CD4-positive, alpha-beta memory T cell (primary cell): ENCODE measurements around the gene POU2AF1. TPM values are rescaled to one million over a fixed set of nuclear protein-coding genes. Genes with fewer than 3 reads are reported as not detected.
A peak's percentile ranks its signal among the peaks of the same experiment; 100 is the strongest.

Experiments
- CTCF ChIA-PET: fragments of 350-600 bp; sonication (Branson Sonifier 250); formaldehyde crosslinking; loops from one replicate; lab custom pipeline; 2021; ENCODE audit warnings: inconsistent platforms; ENCODE audit not compliant: partially characterized antibody; lab: Charles Lee
- POLR2A ChIA-PET: fragments of 350-600 bp; sonication (Branson Sonifier 250); formaldehyde crosslinking; loops from one replicate; lab custom pipeline; 2021; ENCODE audit not compliant: partially characterized antibody; lab: Charles Lee
- DNase-seq, 5 donors: peaks; one replicate each; pipeline versions ENCODE4 v3.0.0 to v3.0.0-alpha.2; 2020 to 2022; ENCODE audit warnings: mixed read lengths in 1 of 5
- H3K27ac ChIP-seq: one replicate; pipeline ENCODE4 v1.7.0; 2013; ENCODE audit warnings: low read depth, low read length
- H3K27me3 ChIP-seq: 2 replicates; pipeline ENCODE4 v1.7.0; 2013; ENCODE audit warnings: mild to moderate bottlenecking, low read length, moderate library complexity; ENCODE audit not compliant: insufficient read depth
- H3K36me3 ChIP-seq: 2 replicates; pipeline ENCODE4 v1.7.0; 2013; ENCODE audit warnings: mild to moderate bottlenecking, low read length, moderate library complexity; ENCODE audit not compliant: insufficient read depth
- H3K4me1 ChIP-seq: 2 replicates; pipeline ENCODE4 v1.7.0; 2013; ENCODE audit warnings: mild to moderate bottlenecking, low read length, moderate library complexity; ENCODE audit not compliant: insufficient read depth
- H3K4me3 ChIP-seq, 2 donors: one replicate each; pipeline ENCODE4 v1.7.0; 2013; ENCODE audit warnings: low read length in 2 of 2, mild to moderate bottlenecking in 1 of 2
- H3K9me3 ChIP-seq, 2 donors: one replicate each; pipeline ENCODE4 v1.7.0; 2013; ENCODE audit warnings: low read length in 2 of 2, control low read depth in 1 of 2; ENCODE audit not compliant: control insufficient read depth in 1 of 2
- H3K27ac Mint-ChIP-seq, 7 donors: one replicate each; pipeline ENCODE4 v1.8.0; 2020 to 2021; ENCODE audit warnings: mixed read lengths in 7 of 7, mild to moderate bottlenecking in 6 of 7, inconsistent platforms in 3 of 7, moderate library complexity in 3 of 7
- H3K27me3 Mint-ChIP-seq, 2 donors: one replicate each; pipeline ENCODE4 v1.8.0; 2020 to 2021; ENCODE audit warnings: mixed read lengths in 2 of 2
- H3K36me3 Mint-ChIP-seq, 2 donors: one replicate each; pipeline ENCODE4 v1.8.0; 2020 to 2021; ENCODE audit warnings: mixed read lengths in 2 of 2, inconsistent platforms in 1 of 2, mild to moderate bottlenecking in 1 of 2
- H3K4me1 Mint-ChIP-seq, 4 donors: one replicate each; pipeline ENCODE4 v1.8.0; 2020 to 2021; ENCODE audit warnings: mixed read lengths in 4 of 4, mild to moderate bottlenecking in 1 of 4
- H3K4me3 Mint-ChIP-seq, 8 donors: one replicate each; pipeline ENCODE4 v1.8.0; 2020 to 2021; ENCODE audit warnings: mixed read lengths in 8 of 8, mild to moderate bottlenecking in 7 of 8, moderate library complexity in 6 of 8, inconsistent platforms in 3 of 8
- H3K9me3 Mint-ChIP-seq, 8 donors: one replicate each; pipeline ENCODE4 v1.8.0; 2020 to 2021; ENCODE audit warnings: mixed read lengths in 8 of 8, mild to moderate bottlenecking in 5 of 8, inconsistent platforms in 3 of 8, moderate library complexity in 1 of 8
- intact Hi-C: fragments of 100-400 bp; cut with micrococcal nuclease; formaldehyde crosslinking; loops from one replicate; pipeline ENCODE4 v1.15.1; 2023
- polyA plus RNA-seq, 2 donors: library from polyadenylated mRNA; unstranded; fragments of 300-500 nt; fragmentation: Illumina TruSeq; gene quantifications; one replicate each; pipeline ENCODE4 v1.2.3, GENCODE V29; 2021
- total RNA-seq, 2 experiments: library from RNA; stranded (reverse); gene quantifications; one replicate each; pipeline ENCODE4 v1.2.3, GENCODE V29; 2021

Gene POU2AF1
- total and polyA plus RNA-seq, 4 experiments from 2014 or later, result 0.37 to 2.0 (median 0.56) TPM

DNA sequence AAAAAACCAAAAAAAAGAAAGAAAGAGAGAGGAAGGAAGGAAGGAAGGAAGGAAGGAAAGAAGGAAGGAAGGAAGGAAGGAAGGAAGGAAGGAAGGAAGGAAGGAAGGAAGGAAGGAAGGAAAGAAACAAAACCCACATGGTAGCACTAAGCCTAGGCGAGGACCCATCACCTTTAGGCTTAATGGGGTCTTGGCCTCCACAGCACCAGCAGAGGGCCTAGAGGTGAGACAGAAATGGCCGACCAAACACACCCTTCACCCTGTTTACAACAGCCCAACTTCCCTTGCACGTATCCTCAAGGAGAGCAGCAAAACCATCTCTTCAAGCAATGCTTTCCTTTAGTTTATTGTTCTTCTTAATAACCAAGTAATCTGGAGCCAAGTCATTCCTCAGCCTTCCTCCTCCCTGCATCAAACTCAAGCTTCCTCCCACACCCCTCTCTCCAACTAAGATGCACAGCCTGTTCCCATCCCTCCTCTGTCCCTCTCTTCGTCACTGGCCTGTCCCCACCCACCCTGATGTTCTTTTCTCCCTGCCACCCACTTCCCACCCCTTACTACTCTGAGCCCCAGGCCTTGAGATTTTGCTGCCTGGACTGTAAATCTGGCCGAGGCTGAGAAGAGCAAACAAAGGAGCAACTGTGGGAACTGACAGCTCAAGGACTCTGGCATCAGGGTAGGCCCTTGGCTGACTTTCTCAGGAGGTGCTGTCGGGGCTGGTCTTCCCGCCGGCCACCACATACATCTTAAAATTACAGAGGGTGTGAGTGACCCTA lies 26.0 kb downstream of the POU2AF1 start:
- ChIA-PET CTCF (no interaction called here), POLR2A (no interaction called here)
- intact Hi-C loops, result no loop called here
- peaks cover 0 to 1% of the 10 kb centered on the region in 2 donors for H3K27me3 Mint-ChIP-seq
- H3K4me3 ChIP-seq, result no peak overlapping the region
- DNase-seq, result no peak
- no peak overlapping the region for H3K4me3 Mint-ChIP-seq
- no peaks in the 10 kb centered on the region for H3K4me1 ChIP-seq
- no peaks in the 10 kb centered on the region for H3K27me3 ChIP-seq
- H3K4me1 Mint-ChIP-seq, result no peaks in the 10 kb centered on the region
- H3K27ac ChIP-seq, result no peak overlapping the region
- no peaks in the 10 kb centered on the region for H3K9me3 Mint-ChIP-seq
- H3K36me3 Mint-ChIP-seq, result no peaks in the 10 kb centered on the region
- H3K36me3 ChIP-seq, result no peaks in the 10 kb centered on the region
- H3K9me3 ChIP-seq, result no peaks in the 10 kb centered on the region
- peak overlapping the region in 1 of 7 donors; percentile 30 for H3K27ac Mint-ChIP-seq

DNA sequence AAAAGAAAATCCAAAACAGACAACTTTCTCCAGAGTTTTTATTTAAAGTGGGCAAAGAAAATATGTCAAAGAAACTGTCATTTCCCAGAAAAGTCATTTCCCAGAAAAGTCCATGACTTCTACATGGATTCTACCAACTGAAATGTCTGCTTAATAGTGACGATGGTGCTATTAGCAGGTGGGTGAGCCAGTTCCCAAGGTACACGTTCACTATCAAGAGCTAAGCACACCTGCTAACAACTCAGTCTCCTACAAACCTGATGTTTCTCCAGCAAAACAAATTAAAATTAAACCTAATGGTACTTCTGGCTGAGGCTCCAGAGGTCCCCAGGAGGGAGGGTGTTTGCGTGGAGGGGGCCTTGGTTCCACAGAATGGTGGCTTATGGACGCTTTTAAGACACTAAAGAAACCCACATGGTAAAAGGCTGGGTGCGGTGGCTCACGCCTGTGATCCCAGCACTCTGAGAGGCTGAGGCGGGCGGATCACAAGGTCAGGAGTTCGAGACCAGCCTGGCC lies 26.8 kb downstream of the POU2AF1 start:
- H3K4me3 Mint-ChIP-seq, result no peak overlapping the region
- no peak overlapping the region for H3K27ac Mint-ChIP-seq
- DNase-seq, result no peak
- H3K9me3 Mint-ChIP-seq, result no peaks in the 10 kb centered on the region
- H3K36me3 ChIP-seq, result no peaks in the 10 kb centered on the region
- H3K27me3 ChIP-seq, result no peaks in the 10 kb centered on the region
- H3K4me1 ChIP-seq, result no peaks in the 10 kb centered on the region
- POLR2A ChIA-PET, result no interaction called here
- H3K36me3 Mint-ChIP-seq, result no peaks in the 10 kb centered on the region
- no peak overlapping the region for H3K27ac ChIP-seq
- H3K4me3 ChIP-seq, result no peak overlapping the region
- intact Hi-C loops, result no loop called here
- H3K9me3 ChIP-seq, result no peaks in the 10 kb centered on the region
- H3K27me3 Mint-ChIP-seq, result peaks cover 0 to 1% of the 10 kb centered on the region in 2 donors
- CTCF ChIA-PET, result no interaction called here
- no peaks in the 10 kb centered on the region for H3K4me1 Mint-ChIP-seq

DNA sequence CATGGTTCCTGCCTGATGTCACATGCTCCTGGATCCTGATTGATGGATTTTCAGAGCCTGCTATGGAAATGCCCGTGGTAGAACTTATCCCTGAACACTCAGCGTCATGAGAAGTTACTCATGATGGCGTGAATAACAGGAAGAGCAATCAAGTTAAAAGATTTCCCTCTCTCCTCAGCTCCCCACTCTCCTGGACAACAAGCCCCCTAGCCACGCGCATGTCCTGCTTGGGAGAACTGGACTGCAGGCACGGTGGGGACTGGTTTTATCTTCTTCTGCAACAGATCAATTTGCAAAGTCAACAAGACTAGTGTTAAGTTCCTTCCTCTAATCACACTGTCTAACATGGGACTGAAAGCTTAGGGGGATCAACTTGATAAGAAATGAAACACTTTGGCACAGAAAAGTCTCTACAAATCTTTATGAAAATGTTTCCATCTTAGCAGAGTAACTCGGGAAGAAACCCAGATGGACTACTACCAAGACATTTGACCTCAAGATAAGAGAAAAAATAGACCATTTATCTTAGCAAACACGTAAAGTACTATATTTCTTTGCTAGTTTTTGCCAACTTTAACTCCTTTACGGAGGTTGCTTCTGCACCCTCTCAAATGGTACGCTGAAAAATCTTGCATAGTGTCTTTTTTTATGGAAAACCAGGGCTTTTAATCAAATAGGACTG lies 27.6 kb downstream of the POU2AF1 start:
- intact Hi-C loops, result no loop called here
- no peak for DNase-seq
- no peaks in the 10 kb centered on the region for H3K27me3 ChIP-seq
- no peaks in the 10 kb centered on the region for H3K9me3 ChIP-seq
- Mint-ChIP-seq H3K4me3 (no peak overlapping the region), H3K36me3 (no peaks in the 10 kb centered on the region), H3K4me1 (no peaks in the 10 kb centered on the region), H3K9me3 (no peaks in the 10 kb centered on the region), H3K27ac (peak overlapping the region in 1 of 7 donors; percentile 29), H3K27me3 (peaks cover 0 to 1% of the 10 kb centered on the region in 2 donors)
- H3K4me1 ChIP-seq, result no peaks in the 10 kb centered on the region
- no peaks in the 10 kb centered on the region for H3K36me3 ChIP-seq
- CTCF ChIA-PET, result interaction anchor here (0.6 kb wide), 1 partner anchor 96 kb away, joined by 3 read pairs; no protein-coding TSS in a partner anchor
- no peak overlapping the region for H3K27ac ChIP-seq
- H3K4me3 ChIP-seq, result no peak overlapping the region
- POLR2A ChIA-PET, result no interaction called here

DNA sequence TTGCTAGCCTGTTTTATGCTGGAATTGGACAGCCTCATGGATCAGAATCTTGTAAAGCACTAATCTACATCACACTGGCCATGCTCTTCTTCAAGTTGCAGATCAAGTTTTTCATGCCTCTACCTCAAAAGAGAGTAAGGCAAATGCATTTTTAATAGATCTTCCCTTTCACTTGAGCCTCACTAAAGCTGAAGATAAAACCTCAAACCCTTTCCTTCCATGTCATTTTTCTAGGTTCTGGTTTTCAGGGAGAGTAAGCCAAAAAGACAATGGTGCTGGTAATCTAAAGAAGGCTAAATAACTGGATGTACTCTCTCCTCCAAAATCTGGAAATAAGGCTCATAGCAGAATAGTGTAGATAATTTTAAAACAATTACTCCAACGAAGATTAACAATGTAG lies 28.3 kb downstream of the POU2AF1 start:
- intact Hi-C loops, result no loop called here
- Histone ChIP-seq H3K4me1 (no peaks in the 10 kb centered on the region), H3K36me3 (no peaks in the 10 kb centered on the region), H3K27ac (no peak overlapping the region), H3K9me3 (no peaks in the 10 kb centered on the region), H3K27me3 (no peaks in the 10 kb centered on the region), H3K4me3 (no peak overlapping the region)
- no peak for DNase-seq
- H3K27me3 Mint-ChIP-seq, result peaks cover 0 to 1% of the 10 kb centered on the region in 2 donors
- ChIA-PET CTCF (no interaction called here), POLR2A (no interaction called here)
- H3K4me1 Mint-ChIP-seq, result no peaks in the 10 kb centered on the region
- no peaks in the 10 kb centered on the region for H3K36me3 Mint-ChIP-seq
- no peak overlapping the region for H3K27ac Mint-ChIP-seq
- peaks cover 0 to 2% (median 0%) of the 10 kb centered on the region in 8 donors for H3K9me3 Mint-ChIP-seq
- H3K4me3 Mint-ChIP-seq, result no peak overlapping the region

DNA sequence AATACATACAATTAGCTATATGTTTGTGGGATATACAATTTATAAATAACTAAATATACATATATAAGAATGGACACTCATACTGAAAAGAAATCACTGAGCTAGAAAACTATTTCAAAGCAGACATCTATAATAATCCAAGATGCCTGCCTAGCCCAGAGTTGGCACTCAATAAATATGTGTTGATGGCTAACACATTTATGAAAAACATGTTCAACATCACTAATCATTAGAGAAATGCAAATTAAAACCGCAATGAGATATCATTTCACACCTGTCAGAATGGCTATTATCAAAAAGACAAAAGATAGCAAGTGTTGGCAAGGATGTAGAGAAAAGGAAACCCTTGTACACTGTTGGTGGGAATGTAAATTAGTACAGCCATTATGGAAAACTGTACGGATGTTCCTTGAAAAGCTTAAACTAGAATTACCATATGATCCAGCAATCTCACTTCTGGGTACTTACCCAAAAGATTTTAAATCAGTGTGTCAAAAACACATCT lies 29.8 kb downstream of the POU2AF1 start:
- peaks cover 1 to 4% of the 10 kb centered on the region in 2 donors for H3K27me3 Mint-ChIP-seq
- H3K4me3 Mint-ChIP-seq, result no peak overlapping the region
- Histone ChIP-seq H3K4me1 (no peaks in the 10 kb centered on the region), H3K27ac (no peak overlapping the region), H3K4me3 (no peak overlapping the region), H3K27me3 (no peaks in the 10 kb centered on the region), H3K36me3 (no peaks in the 10 kb centered on the region), H3K9me3 (no peaks in the 10 kb centered on the region)
- ChIA-PET CTCF (no interaction called here), POLR2A (no interaction called here)
- H3K4me1 Mint-ChIP-seq, result no peaks in the 10 kb centered on the region
- DNase-seq, result no peak
- H3K9me3 Mint-ChIP-seq, result peaks cover 0 to 2% (median 0%) of the 10 kb centered on the region in 8 donors
- no peaks in the 10 kb centered on the region for H3K36me3 Mint-ChIP-seq
- H3K27ac Mint-ChIP-seq, result no peak overlapping the region
- intact Hi-C loops, result no loop called here

DNA sequence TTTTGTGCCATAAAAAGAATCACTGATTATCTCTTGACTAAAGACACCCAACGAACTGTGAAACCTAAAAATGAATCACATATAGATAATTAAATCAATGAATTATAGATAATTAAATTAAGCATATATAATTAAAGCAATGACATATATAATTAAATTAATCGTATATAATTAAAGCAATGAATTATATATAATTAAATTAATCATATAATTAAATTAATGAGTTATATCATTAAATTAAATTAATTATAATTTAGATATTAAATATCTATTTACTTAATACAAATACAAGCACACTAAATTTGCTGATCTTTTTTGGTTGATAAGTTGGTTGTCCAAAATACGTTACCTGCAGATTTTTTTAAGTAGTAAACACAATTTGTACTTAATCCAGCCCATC lies 30.9 kb downstream of the POU2AF1 start:
- Mint-ChIP-seq H3K4me3 (no peak overlapping the region), H3K36me3 (no peaks in the 10 kb centered on the region), H3K4me1 (no peaks in the 10 kb centered on the region), H3K27ac (no peak overlapping the region), H3K9me3 (peaks cover 0 to 2% (median 0%) of the 10 kb centered on the region in 8 donors), H3K27me3 (peaks cover 1 to 4% of the 10 kb centered on the region in 2 donors)
- no peaks in the 10 kb centered on the region for H3K9me3 ChIP-seq
- no peaks in the 10 kb centered on the region for H3K36me3 ChIP-seq
- no peak overlapping the region for H3K4me3 ChIP-seq
- H3K27ac ChIP-seq, result no peak overlapping the region
- no peaks in the 10 kb centered on the region for H3K27me3 ChIP-seq
- intact Hi-C loops, result no loop called here
- no peaks in the 10 kb centered on the region for H3K4me1 ChIP-seq
- ChIA-PET POLR2A (no interaction called here), CTCF (no interaction called here)
- DNase-seq, result no peak

DNA sequence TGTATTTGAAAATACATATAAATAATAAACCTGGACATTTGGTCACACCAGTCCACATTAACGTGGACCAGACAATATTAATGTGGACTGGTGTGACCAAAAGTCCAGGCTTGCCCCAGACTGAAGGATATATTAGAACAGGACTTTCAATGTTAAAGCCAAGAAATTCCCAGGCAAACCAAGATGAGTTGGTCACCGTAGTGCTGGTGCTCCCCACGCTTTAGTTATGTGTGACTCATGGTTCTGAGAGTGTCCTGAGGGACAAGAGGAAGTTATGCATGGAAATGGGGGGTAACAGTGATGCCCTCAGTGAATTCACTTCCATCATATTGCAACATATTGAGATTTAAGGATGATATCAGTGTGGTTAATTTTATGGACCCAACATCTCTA lies 31.4 kb downstream of the POU2AF1 start:
- Mint-ChIP-seq H3K27me3 (peaks cover 1 to 4% of the 10 kb centered on the region in 2 donors), H3K36me3 (no peaks in the 10 kb centered on the region), H3K4me1 (no peaks in the 10 kb centered on the region), H3K9me3 (peaks cover 0 to 2% (median 0%) of the 10 kb centered on the region in 8 donors), H3K27ac (no peak overlapping the region), H3K4me3 (no peak overlapping the region)
- ChIA-PET CTCF (no interaction called here), POLR2A (no interaction called here)
- Histone ChIP-seq H3K4me3 (no peak overlapping the region), H3K4me1 (no peaks in the 10 kb centered on the region), H3K27me3 (no peaks in the 10 kb centered on the region), H3K36me3 (no peaks in the 10 kb centered on the region), H3K27ac (no peak overlapping the region), H3K9me3 (no peaks in the 10 kb centered on the region)
- intact Hi-C loops, result no loop called here
- DNase-seq, result no peak
